ENCODE measurements around the gene FAM180A.

GRCh38 chr7:135726911-135727673 is 21.5 kb downstream of the FAM180A start:
- TF ChIP-seq POLR2AphosphoS5 (IDR thresholded peaks at IDR 0.05; ENCODE audit: low read depth, low read length), result no peak
- TF ChIP-seq TCF7L2 (IDR thresholded peaks at IDR 0.05; ENCODE audit: low read depth, low read length), result no peak
- TF ChIP-seq, protein P1, sequence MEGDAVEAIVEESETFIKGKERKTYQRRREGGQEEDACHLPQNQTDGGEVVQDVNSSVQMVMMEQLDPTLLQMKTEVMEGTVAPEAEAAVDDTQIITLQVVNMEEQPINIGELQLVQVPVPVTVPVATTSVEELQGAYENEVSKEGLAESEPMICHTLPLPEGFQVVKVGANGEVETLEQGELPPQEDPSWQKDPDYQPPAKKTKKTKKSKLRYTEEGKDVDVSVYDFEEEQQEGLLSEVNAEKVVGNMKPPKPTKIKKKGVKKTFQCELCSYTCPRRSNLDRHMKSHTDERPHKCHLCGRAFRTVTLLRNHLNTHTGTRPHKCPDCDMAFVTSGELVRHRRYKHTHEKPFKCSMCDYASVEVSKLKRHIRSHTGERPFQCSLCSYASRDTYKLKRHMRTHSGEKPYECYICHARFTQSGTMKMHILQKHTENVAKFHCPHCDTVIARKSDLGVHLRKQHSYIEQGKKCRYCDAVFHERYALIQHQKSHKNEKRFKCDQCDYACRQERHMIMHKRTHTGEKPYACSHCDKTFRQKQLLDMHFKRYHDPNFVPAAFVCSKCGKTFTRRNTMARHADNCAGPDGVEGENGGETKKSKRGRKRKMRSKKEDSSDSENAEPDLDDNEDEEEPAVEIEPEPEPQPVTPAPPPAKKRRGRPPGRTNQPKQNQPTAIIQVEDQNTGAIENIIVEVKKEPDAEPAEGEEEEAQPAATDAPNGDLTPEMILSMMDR (IDR thresholded peaks at IDR 0.05), result no peak
- TF ChIP-seq, protein P2, sequence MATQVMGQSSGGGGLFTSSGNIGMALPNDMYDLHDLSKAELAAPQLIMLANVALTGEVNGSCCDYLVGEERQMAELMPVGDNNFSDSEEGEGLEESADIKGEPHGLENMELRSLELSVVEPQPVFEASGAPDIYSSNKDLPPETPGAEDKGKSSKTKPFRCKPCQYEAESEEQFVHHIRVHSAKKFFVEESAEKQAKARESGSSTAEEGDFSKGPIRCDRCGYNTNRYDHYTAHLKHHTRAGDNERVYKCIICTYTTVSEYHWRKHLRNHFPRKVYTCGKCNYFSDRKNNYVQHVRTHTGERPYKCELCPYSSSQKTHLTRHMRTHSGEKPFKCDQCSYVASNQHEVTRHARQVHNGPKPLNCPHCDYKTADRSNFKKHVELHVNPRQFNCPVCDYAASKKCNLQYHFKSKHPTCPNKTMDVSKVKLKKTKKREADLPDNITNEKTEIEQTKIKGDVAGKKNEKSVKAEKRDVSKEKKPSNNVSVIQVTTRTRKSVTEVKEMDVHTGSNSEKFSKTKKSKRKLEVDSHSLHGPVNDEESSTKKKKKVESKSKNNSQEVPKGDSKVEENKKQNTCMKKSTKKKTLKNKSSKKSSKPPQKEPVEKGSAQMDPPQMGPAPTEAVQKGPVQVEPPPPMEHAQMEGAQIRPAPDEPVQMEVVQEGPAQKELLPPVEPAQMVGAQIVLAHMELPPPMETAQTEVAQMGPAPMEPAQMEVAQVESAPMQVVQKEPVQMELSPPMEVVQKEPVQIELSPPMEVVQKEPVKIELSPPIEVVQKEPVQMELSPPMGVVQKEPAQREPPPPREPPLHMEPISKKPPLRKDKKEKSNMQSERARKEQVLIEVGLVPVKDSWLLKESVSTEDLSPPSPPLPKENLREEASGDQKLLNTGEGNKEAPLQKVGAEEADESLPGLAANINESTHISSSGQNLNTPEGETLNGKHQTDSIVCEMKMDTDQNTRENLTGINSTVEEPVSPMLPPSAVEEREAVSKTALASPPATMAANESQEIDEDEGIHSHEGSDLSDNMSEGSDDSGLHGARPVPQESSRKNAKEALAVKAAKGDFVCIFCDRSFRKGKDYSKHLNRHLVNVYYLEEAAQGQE (IDR thresholded peaks at IDR 0.05; ENCODE audit: insufficient read depth in 1 of 2, low read depth in 2 of 2, low read length in 1 of 2), result no peak

Measured in Panc1 (cell line).